Measurements from ENCODE around the gene COL8A1.
"Not testable (repeated sequence)": the region's sequence is repeated elsewhere in the genome, so short reads cannot be mapped to it uniquely, and the experiment has no call there.

Gene COL8A1

GRCh38 chr3:99638167-99638948 is at the start of gene COL8A1:
COL8A1 (plus strand) TSS chr3:99638594; CDS start chr3:99790683, 152,089 bp downstream.
- DNase-seq (ENCODE audit: low spot score), result peak; percentile 45

GRCh38 chr3:99589168-99589567 is 49.2 kb upstream of the COL8A1 start:
- not testable (repeated sequence) for DNase-seq (ENCODE audit: low spot score)

- DNase-seq (ENCODE audit: low spot score), result no peak
These were observed 38.5 kb upstream of the COL8A1 start for GRCh38 chr3:99599894-99600293.

GRCh38 chr3:99601515-99601914 is 36.9 kb upstream of the COL8A1 start:
- DNase-seq (ENCODE audit: low spot score), result no peak

- DNase-seq (ENCODE audit: low spot score), result no peak
These were observed 36.2 kb upstream of the COL8A1 start for GRCh38 chr3:99602183-99602582.

GRCh38 chr3:99607151-99607550 is 31.2 kb upstream of the COL8A1 start:
- DNase-seq (ENCODE audit: low spot score), result no peak

- DNase-seq (ENCODE audit: low spot score), result no peak
These were observed 23.6 kb upstream of the COL8A1 start for GRCh38 chr3:99614768-99615167.

GRCh38 chr3:99620077-99620767 is 18.2 kb upstream of the COL8A1 start:
- no peak for DNase-seq (ENCODE audit: low spot score)

GRCh38 chr3:99620976-99621375 is 17.4 kb upstream of the COL8A1 start:
- DNase-seq (ENCODE audit: low spot score), result no peak

- no peak for DNase-seq (ENCODE audit: low spot score)
These were observed 13.7 kb upstream of the COL8A1 start for GRCh38 chr3:99624496-99625236.

GRCh38 chr3:99625237-99625622 is 13.2 kb upstream of the COL8A1 start:
- DNase-seq (ENCODE audit: low spot score), result no peak

GRCh38 chr3:99625643-99626416 is 12.6 kb upstream of the COL8A1 start:
- peak; percentile 28 for DNase-seq (ENCODE audit: low spot score)

GRCh38 chr3:99626417-99626788 is 12.0 kb upstream of the COL8A1 start:
- no peak for DNase-seq (ENCODE audit: low spot score)

GRCh38 chr3:99627062-99627826 is 11.2 kb upstream of the COL8A1 start:
- no peak for DNase-seq (ENCODE audit: low spot score)

GRCh38 chr3:99630815-99631214 is 7.6 kb upstream of the COL8A1 start:
- DNase-seq (ENCODE audit: low spot score), result no peak

- no peak for DNase-seq (ENCODE audit: low spot score)
These were observed 4.4 kb upstream of the COL8A1 start for GRCh38 chr3:99633887-99634558.

- no peak for DNase-seq (ENCODE audit: low spot score)
These were observed 3.5 kb upstream of the COL8A1 start for GRCh38 chr3:99634881-99635280.

GRCh38 chr3:99635348-99635747 is 3.0 kb upstream of the COL8A1 start:
- no peak for DNase-seq (ENCODE audit: low spot score)

GRCh38 chr3:99637016-99637367 is 1.4 kb upstream of the COL8A1 start:
- DNase-seq (ENCODE audit: low spot score), result no peak

GRCh38 chr3:99637368-99638111 is 854 bp upstream of the COL8A1 start:
- DNase-seq (ENCODE audit: low spot score), result peak; percentile 33
